WERI-Rb-1 (cell line): ENCODE measurements around the gene PTPN14.

Source experiments
- DNase-seq: peaks from one replicate; pipeline ENCODE4 v3.0.0-alpha.2; 2020
- H3K27ac ChIP-seq: fragments of 250-450 bp; sonication (Bioruptor Pico); 2 replicates; pipeline ENCODE4 v1.5.1; 2020; ENCODE audit warnings: mild to moderate bottlenecking, moderate library complexity
- H3K27me3 ChIP-seq: fragments of 250-450 bp; sonication (Bioruptor Pico); 2 replicates; pipeline ENCODE4 v1.5.1; 2021; ENCODE audit warnings: mild to moderate bottlenecking, low read depth, moderate library complexity; ENCODE audit not compliant: insufficient read depth, severe bottlenecking
- H3K36me3 ChIP-seq: fragments of 250-450 bp; sonication (Bioruptor Pico); 2 replicates; pipeline ENCODE4 v1.5.1; 2020; ENCODE audit warnings: mild to moderate bottlenecking, moderate library complexity
- H3K4me3 ChIP-seq: 2 replicates; pipeline ENCODE4 v1.5.1; 2011; ENCODE audit warnings: low read depth, mild to moderate bottlenecking, control low read depth, low read length
- H3K9me3 ChIP-seq: fragments of 250-450 bp; sonication (Bioruptor Pico); 2 replicates; pipeline ENCODE4 v1.5.1; 2021; ENCODE audit warnings: mild to moderate bottlenecking, moderate library complexity; ENCODE audit not compliant: severe bottlenecking
- CTCF ChIP-seq: IDR thresholded peaks from 2 replicates; pipeline ENCODE4 v1.5.1; 2011; ENCODE audit warnings: low read depth, mild to moderate bottlenecking, control low read depth, inconsistent platforms, low read length

The PTPN14 gene

DNA sequence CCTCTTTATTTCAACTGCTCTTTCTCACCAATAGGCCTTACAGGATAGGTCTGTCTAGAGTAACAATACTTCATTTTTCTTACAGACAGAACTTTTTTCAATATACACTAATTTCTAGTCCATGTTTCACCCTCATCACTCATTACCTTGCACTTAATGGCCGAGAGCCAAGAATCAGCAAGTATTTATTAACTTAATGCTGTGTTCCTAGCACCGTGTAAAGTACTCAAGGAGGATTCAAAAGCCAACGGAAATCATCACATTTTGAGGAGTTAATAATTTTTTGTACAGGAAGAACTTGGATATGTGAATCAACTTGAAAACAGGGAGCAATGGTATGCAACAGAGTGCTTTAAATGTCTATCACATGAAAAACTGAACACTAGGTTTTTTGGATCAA lies 102.0 kb downstream of the PTPN14 start:
- no peaks in the 10 kb centered on the region for H3K36me3 ChIP-seq
- no peak for DNase-seq
- no peak overlapping the region for H3K27ac ChIP-seq
- H3K4me3 ChIP-seq, result no peak overlapping the region
- no peaks in the 10 kb centered on the region for H3K27me3 ChIP-seq
- H3K9me3 ChIP-seq, result no peaks in the 10 kb centered on the region
- no peak for TF ChIP-seq CTCF

- TF ChIP-seq CTCF, result no peak
- H3K27me3 ChIP-seq, result no peaks in the 10 kb centered on the region
- H3K27ac ChIP-seq, result no peak overlapping the region
- H3K9me3 ChIP-seq, result no peaks in the 10 kb centered on the region
- no peaks in the 10 kb centered on the region for H3K36me3 ChIP-seq
- DNase-seq, result no peak
- no peak overlapping the region for H3K4me3 ChIP-seq
These were observed 102.9 kb downstream of the PTPN14 start for GRCh38 chr1:214448536-214448935.

- peak overlapping the region; percentile 89 for H3K27ac ChIP-seq
These were observed 103.9 kb downstream of the PTPN14 start for GRCh38 chr1:214447557-214447871.

GRCh38 chr1:214446772-214447556 lies 104.4 kb downstream of the PTPN14 start:
- H3K4me3 ChIP-seq, result no peak overlapping the region
- no peak for DNase-seq
- TF ChIP-seq CTCF, result no peak

More at GRCh38 chr1:214447557-214447871, 103.9 kb downstream of the PTPN14 start:
- Histone ChIP-seq H3K9me3 (no peaks in the 10 kb centered on the region), H3K36me3 (no peaks in the 10 kb centered on the region), H3K27me3 (no peaks in the 10 kb centered on the region), H3K4me3 (no peak overlapping the region)
- DNase-seq, result no peak
- TF ChIP-seq CTCF, result no peak

DNA sequence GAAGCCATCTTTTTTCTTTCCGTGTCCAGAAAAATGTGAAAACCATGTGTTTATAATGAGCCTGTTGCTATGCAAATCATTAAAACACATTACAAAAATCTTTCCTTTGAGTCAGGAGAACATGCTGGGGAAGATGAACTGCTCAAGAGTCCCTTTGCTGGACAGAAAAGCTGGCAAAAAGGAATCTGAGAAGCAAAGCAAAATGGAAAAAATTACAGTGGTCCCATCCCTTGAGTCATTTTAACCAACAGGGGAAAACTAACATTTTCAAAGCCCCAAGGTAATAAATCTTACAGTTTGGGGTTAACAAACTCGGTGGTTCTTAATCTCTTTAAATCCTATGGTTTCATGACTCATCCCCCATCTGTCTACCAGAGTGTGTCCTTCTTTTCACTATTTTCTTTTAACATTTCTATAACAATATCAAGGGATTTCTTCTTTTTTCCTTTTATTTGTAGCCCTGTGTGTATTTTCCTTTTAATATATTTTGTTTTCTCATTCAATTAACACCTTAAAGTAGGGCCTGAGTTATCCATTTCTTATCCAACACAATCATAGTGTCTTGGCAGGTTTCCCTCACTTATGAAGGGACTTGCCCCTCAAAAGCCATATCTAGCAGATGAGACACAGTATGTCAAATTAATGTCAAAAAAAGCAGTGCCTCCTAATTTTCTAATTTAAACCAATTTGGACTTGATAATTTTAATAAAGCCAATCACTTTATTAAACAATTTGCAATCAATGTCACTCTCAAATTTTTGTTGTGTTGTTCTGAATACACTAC lies 105.4 kb downstream of the PTPN14 start:
- peak overlapping the region; percentile 89 for H3K27ac ChIP-seq
- no peak for DNase-seq
- no peak overlapping the region for H3K4me3 ChIP-seq
- no peaks in the 10 kb centered on the region for H3K36me3 ChIP-seq
- H3K9me3 ChIP-seq, result no peaks in the 10 kb centered on the region
- H3K27me3 ChIP-seq, result no peaks in the 10 kb centered on the region
- no peak for TF ChIP-seq CTCF

More at GRCh38 chr1:214446772-214447556, 104.4 kb downstream of the PTPN14 start:
- Histone ChIP-seq H3K27me3 (no peaks in the 10 kb centered on the region), H3K9me3 (no peaks in the 10 kb centered on the region), H3K27ac (peak overlapping the region; percentile 89), H3K36me3 (no peaks in the 10 kb centered on the region)
